ENCODE measurements around the gene C7orf33. TPM values are rescaled to one million over a fixed set of nuclear protein-coding genes. Genes with fewer than 3 reads are reported as not detected.

Gene C7orf33
- total and polyA plus RNA-seq, 2 of the 13 experiments (the other 11 are each of a cell fraction or from before 2014, with no cell fraction given), result not detected

DNA sequence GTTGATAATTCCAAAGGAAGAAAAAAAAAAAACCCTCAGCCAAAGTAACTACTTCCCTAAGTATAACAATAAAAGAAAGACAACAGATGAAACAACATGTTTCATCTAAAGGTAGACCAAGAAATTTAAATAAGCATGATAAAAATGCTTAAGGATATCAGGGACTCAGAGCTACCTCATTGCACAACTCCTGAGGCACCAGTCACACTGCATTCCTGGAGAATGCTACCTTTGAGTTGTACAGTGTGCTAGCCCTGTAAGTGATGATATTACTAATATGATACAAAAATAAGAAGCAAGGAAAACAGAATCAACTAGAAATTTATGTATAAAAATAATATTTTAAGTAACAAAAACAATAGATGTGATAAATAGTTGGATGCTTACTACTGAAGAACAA lies 29.5 kb upstream of the C7orf33 start:
- DNase-seq (ENCODE audit: low spot score) (no peak), FAIRE-seq (no peak), ATAC-seq (no peak)
- H4K20me1 ChIP-seq (ENCODE audit: insufficient read depth, low read length), result no peaks in the 10 kb centered on the region
- BruUV-seq (replicated peaks), result no TSS peak
- no peak overlapping the region for H2AFZ ChIP-seq (ENCODE audit: low read length)
- H3K4me3 ChIP-seq (replicated peaks in 1 of 3; ENCODE audit: insufficient read depth in 1 of 3, low read depth in 2 of 3, low read length in 3 of 3), result no peak overlapping the region
- ChIA-PET CTCF (ENCODE audit: low intra/inter-chr PET ratio, low total read pairs) (no interaction called here), POLR2A (no interaction called here)
- no peak overlapping the region for H3K4me2 ChIP-seq (ENCODE audit: low read depth, low read length)
- H3K9me3 ChIP-seq (ENCODE audit: low read length), result no peaks in the 10 kb centered on the region
- H3K27ac ChIP-seq (ENCODE audit: extremely low read length, insufficient read depth, low read length), result no peak overlapping the region
- no peaks in the 10 kb centered on the region for H3K36me3 ChIP-seq (replicated peaks in 1 of 2; ENCODE audit: control insufficient read depth in 1 of 2, insufficient read depth in 2 of 2, low read length in 2 of 2)
- H3K9ac ChIP-seq (ENCODE audit: insufficient read depth, low read depth, low read length), result no peak overlapping the region
- intact Hi-C loops (cut with micrococcal nuclease; ENCODE audit: unreplicated experiment) (no loop called here), in situ Hi-C loops (cut with HindIII; ENCODE audit: extremely low pct_ligation_motif_present, low pct_unique_long_range_greater_than_20kb) (no loop called here)
- H3K27me3 ChIP-seq (ENCODE audit: control insufficient read depth in 1 of 2, insufficient read depth in 2 of 2, low read length in 2 of 2), result no peaks in the 10 kb centered on the region
- no peak for TF ChIP-seq TBP (CRISPR knock-in tag; IDR thresholded peaks at IDR 0.05)
- TF ChIP-seq, protein P1, sequence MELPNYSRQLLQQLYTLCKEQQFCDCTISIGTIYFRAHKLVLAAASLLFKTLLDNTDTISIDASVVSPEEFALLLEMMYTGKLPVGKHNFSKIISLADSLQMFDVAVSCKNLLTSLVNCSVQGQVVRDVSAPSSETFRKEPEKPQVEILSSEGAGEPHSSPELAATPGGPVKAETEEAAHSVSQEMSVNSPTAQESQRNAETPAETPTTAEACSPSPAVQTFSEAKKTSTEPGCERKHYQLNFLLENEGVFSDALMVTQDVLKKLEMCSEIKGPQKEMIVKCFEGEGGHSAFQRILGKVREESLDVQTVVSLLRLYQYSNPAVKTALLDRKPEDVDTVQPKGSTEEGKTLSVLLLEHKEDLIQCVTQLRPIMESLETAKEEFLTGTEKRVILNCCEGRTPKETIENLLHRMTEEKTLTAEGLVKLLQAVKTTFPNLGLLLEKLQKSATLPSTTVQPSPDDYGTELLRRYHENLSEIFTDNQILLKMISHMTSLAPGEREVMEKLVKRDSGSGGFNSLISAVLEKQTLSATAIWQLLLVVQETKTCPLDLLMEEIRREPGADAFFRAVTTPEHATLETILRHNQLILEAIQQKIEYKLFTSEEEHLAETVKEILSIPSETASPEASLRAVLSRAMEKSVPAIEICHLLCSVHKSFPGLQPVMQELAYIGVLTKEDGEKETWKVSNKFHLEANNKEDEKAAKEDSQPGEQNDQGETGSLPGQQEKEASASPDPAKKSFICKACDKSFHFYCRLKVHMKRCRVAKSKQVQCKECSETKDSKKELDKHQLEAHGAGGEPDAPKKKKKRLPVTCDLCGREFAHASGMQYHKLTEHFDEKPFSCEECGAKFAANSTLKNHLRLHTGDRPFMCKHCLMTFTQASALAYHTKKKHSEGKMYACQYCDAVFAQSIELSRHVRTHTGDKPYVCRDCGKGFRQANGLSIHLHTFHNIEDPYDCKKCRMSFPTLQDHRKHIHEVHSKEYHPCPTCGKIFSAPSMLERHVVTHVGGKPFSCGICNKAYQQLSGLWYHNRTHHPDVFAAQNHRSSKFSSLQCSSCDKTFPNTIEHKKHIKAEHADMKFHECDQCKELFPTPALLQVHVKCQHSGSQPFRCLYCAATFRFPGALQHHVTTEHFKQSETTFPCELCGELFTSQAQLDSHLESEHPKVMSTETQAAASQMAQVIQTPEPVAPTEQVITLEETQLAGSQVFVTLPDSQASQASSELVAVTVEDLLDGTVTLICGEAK (IDR thresholded peaks at IDR 0.05), result no peak
- TF ChIP-seq, protein P1 (CRISPR knock-in tag; IDR thresholded peaks at IDR 0.05), result no peak
- no peak for TF ChIP-seq ZNF160 (CRISPR knock-in tag; IDR thresholded peaks at IDR 0.05)
- no peak for TF ChIP-seq ZC3H13 (CRISPR knock-in tag; IDR thresholded peaks at IDR 0.05)
- TF ChIP-seq ZNF180 (CRISPR knock-in tag; IDR thresholded peaks at IDR 0.05; ENCODE audit: borderline replicate concordance, low read depth), result no peak
- no peak for TF ChIP-seq PHB2 (IDR thresholded peaks at IDR 0.05; ENCODE audit: partially characterized antibody)
- no peak for TF ChIP-seq RBM22 (optimal IDR thresholded peaks at IDR 0.05; ENCODE audit: low read length)
- no peak for TF ChIP-seq KDM1A (CRISPR knock-in tag; IDR thresholded peaks at IDR 0.05)
- no peak for TF ChIP-seq TGIF2 (CRISPR knock-in tag; IDR thresholded peaks at IDR 0.05)
- TF ChIP-seq SATB2 (CRISPR knock-in tag; IDR thresholded peaks at IDR 0.05), result no peak
- no peaks in the 10 kb centered on the region for H3K79me2 ChIP-seq (ENCODE audit: insufficient read depth, low read length)
- H3K4me1 ChIP-seq (ENCODE audit: insufficient read depth, low read length), result no peaks in the 10 kb centered on the region
